Keratinocyte (primary cell): ENCODE measurements around the gene RIPK1. TPM values are rescaled to one million over a fixed set of nuclear protein-coding genes. Genes with fewer than 3 reads are reported as not detected.

Experiments
- DNase-seq: peaks from one replicate; pipeline ENCODE4 v3.0.0-alpha.2; 2011; ENCODE audit warnings: low read depth, missing footprints, low spot score
- FAIRE-seq: peaks from 2 replicates; lab custom pipeline; 2011; peaks lifted over from hg19 to GRCh38; lab: Jason Lieb, UNC
- H2AFZ ChIP-seq: 2 replicates; pipeline ENCODE4 v1.6.0; 2012; ENCODE audit warnings: low read length, control low read depth, inconsistent platforms; ENCODE audit not compliant: control insufficient read depth
- H3K27ac ChIP-seq: 2 replicates; pipeline ENCODE4 v1.5.1; 2011; ENCODE audit warnings: low read length; ENCODE audit not compliant: control insufficient read depth, insufficient read depth
- H3K27me3 ChIP-seq: 3 replicates; pipeline ENCODE4 v1.6.0; 2011; ENCODE audit warnings: low read length; ENCODE audit not compliant: control insufficient read depth, insufficient read depth; ENCODE audit errors: extremely low read depth
- H3K36me3 ChIP-seq, 2 experiments: 2 replicates in 1 of 2; 3 replicates in 1 of 2; pipeline ENCODE4 v1.5.1; 2011; ENCODE audit warnings: low read length in 2 of 2, mild to moderate bottlenecking in 1 of 2; ENCODE audit not compliant: control insufficient read depth in 2 of 2, insufficient read depth in 2 of 2; ENCODE audit errors: extremely low read depth in 1 of 2
- H3K4me1 ChIP-seq: 3 replicates; pipeline ENCODE4 v1.5.1; 2011; ENCODE audit warnings: low read length; ENCODE audit not compliant: control insufficient read depth, insufficient read depth; ENCODE audit errors: extremely low read depth
- H3K4me2 ChIP-seq: 3 replicates; pipeline ENCODE4 v1.6.0; 2011; ENCODE audit warnings: low read depth, low read length; ENCODE audit not compliant: control insufficient read depth, insufficient read depth; ENCODE audit errors: extremely low read depth
- H3K4me3 ChIP-seq, 3 experiments: fragments of 200-600 bp in 1 of 3; sonication (generic) in 1 of 3; 2 replicates in 2 of 3; 3 replicates in 1 of 3; pipeline ENCODE4 v1.5.1; 2011 to 2016; ENCODE audit warnings: low read length in 3 of 3, mild to moderate bottlenecking in 3 of 3, control low read depth in 2 of 3, inconsistent platforms in 1 of 3, low read depth in 1 of 3, mixed read lengths in 1 of 3, mixed run types in 1 of 3, moderate library complexity in 1 of 3; ENCODE audit not compliant: control insufficient read depth in 2 of 3, insufficient read depth in 2 of 3; ENCODE audit errors: extremely low read depth in 1 of 3
- H3K79me2 ChIP-seq: 2 replicates; pipeline ENCODE4 v1.6.0; 2012; ENCODE audit warnings: low read length; ENCODE audit not compliant: control insufficient read depth, insufficient read depth
- H3K9ac ChIP-seq: 3 replicates; pipeline ENCODE4 v1.6.0; 2011; ENCODE audit warnings: low read length; ENCODE audit not compliant: control insufficient read depth, insufficient read depth; ENCODE audit errors: extremely low read depth
- H3K9me1 ChIP-seq: 3 replicates; pipeline ENCODE4 v1.6.0; 2011; ENCODE audit warnings: low read length; ENCODE audit not compliant: control insufficient read depth, insufficient read depth; ENCODE audit errors: extremely low read depth
- H3K9me3 ChIP-seq: 2 replicates; pipeline ENCODE4 v1.5.1; 2012; ENCODE audit warnings: low read depth, low read length; ENCODE audit not compliant: control insufficient read depth
- H4K20me1 ChIP-seq: 3 replicates; pipeline ENCODE4 v1.6.0; 2011; ENCODE audit warnings: low read length; ENCODE audit not compliant: control insufficient read depth, insufficient read depth; ENCODE audit errors: extremely low read depth
- EZH2 ChIP-seq: IDR thresholded peaks from one replicate; pipeline ENCODE4 v1.6.1; 2012; ENCODE audit warnings: inconsistent platforms, mild to moderate bottlenecking, low read length, moderate library complexity
- dilution Hi-C: fragments of 300-500 bp; cut with MboI; formaldehyde crosslinking; loops from one replicate; pipeline ENCODE4 v1.7.0; 2020; ENCODE audit warnings: low sequenced_read_pairs; ENCODE audit not compliant: extremely low pct_ligation_motif_present
- polyA plus RNA-seq, 5 experiments: library from polyadenylated mRNA; depleted of rRNA in 3 of 5; stranded (reverse) in 3 of 5; stranded (forward) in 1 of 5; unstranded in 1 of 5; fragments of >200 nt; gene quantifications; 1 replicate in 1 of 5; 2 replicates in 3 of 5; 3 replicates in 1 of 5; pipeline versions ENCODE4 v1.2.1 to v1.2.3, GENCODE V29; 2011 to 2012; ENCODE audit warnings: missing spikeins in 2 of 5, low read depth in 1 of 5, low replicate concordance in 1 of 5
- TF ChIP-seq, protein P1 (sequence below), 3 experiments: IDR thresholded peaks in 1 of 3; conservative IDR thresholded peaks in 1 of 3; optimal IDR thresholded peaks in 1 of 3; 2 replicates in 2 of 3; 3 replicates in 1 of 3; pipeline versions ENCODE3 to v1.5.1; 2011; ENCODE audit warnings: low read length in 3 of 3, mild to moderate bottlenecking in 3 of 3, moderate library complexity in 2 of 3, control low read depth in 1 of 3, inconsistent platforms in 1 of 3; ENCODE audit not compliant: insufficient read depth in 2 of 3; ENCODE audit errors: extremely low read depth in 1 of 3

The RIPK1 gene
- polyA plus RNA-seq, 1 donor (not counting 4 experiments of a cell fraction or from before 2014, with no cell fraction given): 13.8 TPM

- H3K27ac ChIP-seq: no peak overlapping the region
- DNase-seq (no peak), FAIRE-seq (no peak)
- no peak overlapping the region for H3K4me2 ChIP-seq
- H3K36me3 ChIP-seq: peaks cover 0 to 10% of the 10 kb centered on the region in 2 experiments
- no peak for TF ChIP-seq EZH2
- TF ChIP-seq, protein P1, sequence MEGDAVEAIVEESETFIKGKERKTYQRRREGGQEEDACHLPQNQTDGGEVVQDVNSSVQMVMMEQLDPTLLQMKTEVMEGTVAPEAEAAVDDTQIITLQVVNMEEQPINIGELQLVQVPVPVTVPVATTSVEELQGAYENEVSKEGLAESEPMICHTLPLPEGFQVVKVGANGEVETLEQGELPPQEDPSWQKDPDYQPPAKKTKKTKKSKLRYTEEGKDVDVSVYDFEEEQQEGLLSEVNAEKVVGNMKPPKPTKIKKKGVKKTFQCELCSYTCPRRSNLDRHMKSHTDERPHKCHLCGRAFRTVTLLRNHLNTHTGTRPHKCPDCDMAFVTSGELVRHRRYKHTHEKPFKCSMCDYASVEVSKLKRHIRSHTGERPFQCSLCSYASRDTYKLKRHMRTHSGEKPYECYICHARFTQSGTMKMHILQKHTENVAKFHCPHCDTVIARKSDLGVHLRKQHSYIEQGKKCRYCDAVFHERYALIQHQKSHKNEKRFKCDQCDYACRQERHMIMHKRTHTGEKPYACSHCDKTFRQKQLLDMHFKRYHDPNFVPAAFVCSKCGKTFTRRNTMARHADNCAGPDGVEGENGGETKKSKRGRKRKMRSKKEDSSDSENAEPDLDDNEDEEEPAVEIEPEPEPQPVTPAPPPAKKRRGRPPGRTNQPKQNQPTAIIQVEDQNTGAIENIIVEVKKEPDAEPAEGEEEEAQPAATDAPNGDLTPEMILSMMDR (optimal IDR thresholded peaks at IDR 0.05 in 1 of 3, IDR thresholded peaks at IDR 0.05 in 1 of 3, conservative IDR thresholded peaks at IDR 0.05 in 1 of 3; ENCODE audit: extremely low read depth in 1 of 3, insufficient read depth in 2 of 3, low read length in 3 of 3): no peak
- dilution Hi-C loops: no loop called here
- H2AFZ ChIP-seq: no peak overlapping the region
- no peaks in the 10 kb centered on the region for H3K9me3 ChIP-seq
- no peaks in the 10 kb centered on the region for H3K27me3 ChIP-seq
- H4K20me1 ChIP-seq: no peaks in the 10 kb centered on the region
- H3K4me1 ChIP-seq: no peaks in the 10 kb centered on the region
- H3K9ac ChIP-seq: no peak overlapping the region
- H3K9me1 ChIP-seq: no peaks in the 10 kb centered on the region
- H3K4me3 ChIP-seq: no peak overlapping the region
- no peaks in the 10 kb centered on the region for H3K79me2 ChIP-seq
Observed at GRCh38 chr6:3131695-3132094, 63.4 kb downstream of the RIPK1 start.

- H3K27ac ChIP-seq: no peak overlapping the region
- no peaks in the 10 kb centered on the region for H4K20me1 ChIP-seq
- H3K27me3 ChIP-seq: no peaks in the 10 kb centered on the region
- H3K4me2 ChIP-seq: no peak overlapping the region
- dilution Hi-C loops: no loop called here
- H2AFZ ChIP-seq: no peak overlapping the region
- peaks cover 10 to 18% of the 10 kb centered on the region in 2 experiments for H3K36me3 ChIP-seq
- DNase-seq (no peak), FAIRE-seq (no peak)
- H3K9me1 ChIP-seq: no peaks in the 10 kb centered on the region
- TF ChIP-seq, protein P1 (optimal IDR thresholded peaks at IDR 0.05 in 1 of 3, IDR thresholded peaks at IDR 0.05 in 1 of 3, conservative IDR thresholded peaks at IDR 0.05 in 1 of 3; ENCODE audit: extremely low read depth in 1 of 3, insufficient read depth in 2 of 3, low read length in 3 of 3): no peak
- TF ChIP-seq EZH2: no peak
- H3K4me1 ChIP-seq: peaks cover 3% of the 10 kb centered on the region
- H3K79me2 ChIP-seq: no peaks in the 10 kb centered on the region
- no peaks in the 10 kb centered on the region for H3K9me3 ChIP-seq
- H3K4me3 ChIP-seq: no peak overlapping the region
- H3K9ac ChIP-seq: no peak overlapping the region
Observed at GRCh38 chr6:3133515-3133914, 65.2 kb downstream of the RIPK1 start.
